Measurements from ENCODE around the gene MCCD1.

DNA sequence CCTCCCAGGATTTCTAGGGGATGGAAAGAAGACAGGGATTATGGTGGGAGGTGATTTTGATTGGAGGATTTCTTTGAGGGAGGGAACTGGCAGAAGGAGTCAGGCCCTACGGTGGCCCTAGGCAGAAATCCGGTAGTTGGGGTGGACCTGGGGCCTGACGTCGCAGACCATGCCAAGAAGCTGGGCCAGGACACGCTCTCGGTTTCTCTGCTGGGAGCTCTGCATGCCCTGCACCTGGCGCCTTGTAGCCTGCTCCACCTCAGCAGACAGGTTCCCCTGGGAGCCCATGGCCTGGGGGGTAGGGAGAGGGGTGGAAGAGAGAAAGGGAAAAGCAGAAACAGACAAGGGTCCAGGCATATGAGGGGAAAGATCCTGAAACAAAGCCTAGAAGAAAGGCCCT, 16.5 kb downstream of the MCCD1 start:
- TF ChIP-seq, protein P1, sequence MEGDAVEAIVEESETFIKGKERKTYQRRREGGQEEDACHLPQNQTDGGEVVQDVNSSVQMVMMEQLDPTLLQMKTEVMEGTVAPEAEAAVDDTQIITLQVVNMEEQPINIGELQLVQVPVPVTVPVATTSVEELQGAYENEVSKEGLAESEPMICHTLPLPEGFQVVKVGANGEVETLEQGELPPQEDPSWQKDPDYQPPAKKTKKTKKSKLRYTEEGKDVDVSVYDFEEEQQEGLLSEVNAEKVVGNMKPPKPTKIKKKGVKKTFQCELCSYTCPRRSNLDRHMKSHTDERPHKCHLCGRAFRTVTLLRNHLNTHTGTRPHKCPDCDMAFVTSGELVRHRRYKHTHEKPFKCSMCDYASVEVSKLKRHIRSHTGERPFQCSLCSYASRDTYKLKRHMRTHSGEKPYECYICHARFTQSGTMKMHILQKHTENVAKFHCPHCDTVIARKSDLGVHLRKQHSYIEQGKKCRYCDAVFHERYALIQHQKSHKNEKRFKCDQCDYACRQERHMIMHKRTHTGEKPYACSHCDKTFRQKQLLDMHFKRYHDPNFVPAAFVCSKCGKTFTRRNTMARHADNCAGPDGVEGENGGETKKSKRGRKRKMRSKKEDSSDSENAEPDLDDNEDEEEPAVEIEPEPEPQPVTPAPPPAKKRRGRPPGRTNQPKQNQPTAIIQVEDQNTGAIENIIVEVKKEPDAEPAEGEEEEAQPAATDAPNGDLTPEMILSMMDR (IDR thresholded peaks at IDR 0.05): no peak
- no peak for TF ChIP-seq POLR2A (IDR thresholded peaks at IDR 0.05)
